Smooth muscle cell of bladder (primary cell): Measurements from ENCODE around the gene BCR. TPM values are rescaled to one million over a fixed set of nuclear protein-coding genes. Genes with fewer than 3 reads are reported as not detected.

Experiments
- total RNA-seq: library from RNA; depleted of rRNA; stranded (reverse); fragments of >200 nt; gene quantifications from 2 replicates; pipeline ENCODE4 v1.2.3, GENCODE V29; 2014

The BCR gene
- total RNA-seq = 24.2 and 30.2 TPM in 2 replicates

DNA sequence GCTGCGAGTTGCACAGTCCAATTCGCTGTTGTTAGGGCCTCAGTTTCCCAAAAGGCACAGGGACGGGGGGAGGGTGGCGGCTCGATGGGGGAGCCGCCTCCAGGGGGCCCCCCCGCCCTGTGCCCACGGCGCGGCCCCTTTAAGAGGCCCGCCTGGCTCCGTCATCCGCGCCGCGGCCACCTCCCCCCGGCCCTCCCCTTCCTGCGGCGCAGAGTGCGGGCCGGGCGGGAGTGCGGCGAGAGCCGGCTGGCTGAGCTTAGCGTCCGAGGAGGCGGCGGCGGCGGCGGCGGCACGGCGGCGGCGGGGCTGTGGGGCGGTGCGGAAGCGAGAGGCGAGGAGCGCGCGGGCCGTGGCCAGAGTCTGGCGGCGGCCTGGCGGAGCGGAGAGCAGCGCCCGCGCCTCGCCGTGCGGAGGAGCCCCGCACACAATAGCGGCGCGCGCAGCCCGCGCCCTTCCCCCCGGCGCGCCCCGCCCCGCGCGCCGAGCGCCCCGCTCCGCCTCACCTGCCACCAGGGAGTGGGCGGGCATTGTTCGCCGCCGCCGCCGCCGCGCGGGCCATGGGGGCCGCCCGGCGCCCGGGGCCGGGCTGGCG, at the start of gene BCR:
Gene BCR, plus strand, starts transcription at position 209 of the 592 bp plus-strand sequence. CDS start 452 bp downstream, outside the sequence.

DNA sequence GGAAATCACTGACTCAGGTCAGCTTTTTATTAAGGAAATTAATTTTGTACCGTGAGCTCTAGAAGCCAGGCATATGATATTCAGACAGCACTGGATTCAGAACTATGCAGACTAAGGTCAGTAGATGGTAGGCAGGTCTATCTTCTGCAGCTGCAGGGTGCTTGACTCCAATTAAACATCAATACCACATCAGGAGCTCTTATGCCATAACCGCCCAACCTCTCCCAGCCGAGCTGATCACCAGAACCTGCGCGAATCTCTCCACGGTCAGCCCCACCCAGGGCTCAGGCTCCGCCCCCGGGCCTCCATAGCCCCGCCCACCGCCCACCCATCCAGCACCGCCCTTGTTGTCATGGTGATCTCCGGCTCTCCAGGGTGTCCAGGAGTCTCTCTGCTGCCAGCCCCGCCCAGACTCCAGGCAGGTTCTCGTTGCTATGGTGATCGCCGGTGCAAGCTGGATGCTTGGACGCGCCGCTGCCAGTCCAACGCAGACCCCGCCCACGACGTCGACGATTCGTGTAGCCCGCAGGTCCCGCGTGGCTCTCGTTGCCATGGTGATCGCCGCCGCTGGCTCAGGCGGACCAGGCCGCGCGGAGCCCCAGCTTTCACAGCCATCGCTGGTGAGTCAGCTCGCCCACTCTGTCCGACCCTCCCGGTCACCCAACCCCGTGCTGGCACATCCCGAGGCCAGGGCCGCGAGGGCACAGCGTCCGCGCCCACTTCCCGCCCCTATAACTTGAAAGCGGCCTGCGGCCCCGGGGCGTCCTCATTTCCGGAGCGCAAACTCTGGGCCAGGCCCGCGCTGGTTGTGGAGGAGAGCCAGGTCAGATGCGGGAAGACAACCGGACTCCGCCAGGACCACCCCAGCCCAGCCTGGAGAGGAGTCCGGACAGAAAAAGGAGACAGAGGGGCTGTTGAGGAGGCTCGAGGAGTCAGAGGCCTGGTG, 35.1 kb upstream of the BCR start, which contains the start of gene RAB36:
Gene RAB36, plus strand, starts transcription at position 546 of the 946 bp plus-strand sequence. CDS start 1,140 bp downstream, outside the sequence.

Other genes with a start within 250 kb of the BCR start
- gene GNAZ, start 110.0 kb upstream of the BCR start, total RNA-seq = 3.4 and 3.7 TPM in 2 replicates
- gene RSPH14, start 38.5 kb upstream of the BCR start, total RNA-seq = 0.14 TPM in 1 of 2 replicates, not detected in the other
- 2.4 and 2.7 TPM in 2 replicates for gene RAB36, start 35.0 kb upstream of the BCR start, total RNA-seq